NCI-H748 (cell line): Measurements from ENCODE around the gene GABARAPL2.
A peak's percentile ranks its signal among the peaks of the same experiment; 100 is the strongest.
"Not testable (repeated sequence)": the region's sequence is repeated elsewhere in the genome, so short reads cannot be mapped to it uniquely, and the experiment has no call there.

ENCODE experiments used
- DNase-seq: peaks from one replicate; lab custom pipeline; 2025; ENCODE audit not compliant: unreplicated experiment; lab: John Stamatoyannopoulos, UW

GABARAPL2 gene

DNA sequence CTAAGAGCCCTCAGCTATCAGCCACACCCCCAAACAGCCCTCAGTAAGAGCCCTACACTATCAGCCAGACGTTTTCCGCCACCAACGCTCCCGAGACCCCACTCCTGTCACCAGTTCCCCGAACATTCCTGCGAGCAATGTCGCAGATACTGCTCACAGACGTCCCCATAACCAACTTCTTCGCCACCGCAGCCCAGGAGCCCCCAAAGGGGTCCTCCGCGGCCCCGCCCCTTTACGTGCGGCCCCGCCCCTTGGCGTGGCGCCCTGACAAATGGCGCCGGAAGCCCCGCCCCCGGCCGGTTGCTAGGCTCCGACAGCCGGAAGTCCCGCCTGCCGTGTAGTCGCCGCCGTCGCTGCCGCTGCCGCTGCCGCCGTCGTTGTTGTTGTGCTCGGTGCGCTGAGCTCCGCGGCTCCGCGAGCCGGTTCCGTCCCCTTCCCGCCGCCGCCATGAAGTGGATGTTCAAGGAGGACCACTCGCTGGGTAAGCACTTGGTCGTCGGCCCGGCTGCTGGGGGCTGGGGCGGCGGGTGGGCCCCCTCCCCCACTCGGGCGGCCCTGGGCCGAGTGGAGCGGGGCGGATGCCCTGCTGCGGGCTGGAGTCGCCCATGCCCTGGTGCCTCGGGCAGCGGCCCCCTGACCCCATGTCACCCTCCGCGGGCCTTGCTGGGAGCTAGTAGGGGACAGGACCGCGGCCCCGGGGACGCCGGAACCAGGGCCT, at the start of gene GABARAPL2:
Gene GABARAPL2 (plus strand): TSS at position 340 of the 718 bp plus-strand sequence. CDS start 108 bp downstream, at position 448.
- DNase-seq = peak; percentile 77

GRCh38 chr16:75519175-75519574, 47.0 kb upstream of the GABARAPL2 start:
- DNase-seq = no peak

DNA sequence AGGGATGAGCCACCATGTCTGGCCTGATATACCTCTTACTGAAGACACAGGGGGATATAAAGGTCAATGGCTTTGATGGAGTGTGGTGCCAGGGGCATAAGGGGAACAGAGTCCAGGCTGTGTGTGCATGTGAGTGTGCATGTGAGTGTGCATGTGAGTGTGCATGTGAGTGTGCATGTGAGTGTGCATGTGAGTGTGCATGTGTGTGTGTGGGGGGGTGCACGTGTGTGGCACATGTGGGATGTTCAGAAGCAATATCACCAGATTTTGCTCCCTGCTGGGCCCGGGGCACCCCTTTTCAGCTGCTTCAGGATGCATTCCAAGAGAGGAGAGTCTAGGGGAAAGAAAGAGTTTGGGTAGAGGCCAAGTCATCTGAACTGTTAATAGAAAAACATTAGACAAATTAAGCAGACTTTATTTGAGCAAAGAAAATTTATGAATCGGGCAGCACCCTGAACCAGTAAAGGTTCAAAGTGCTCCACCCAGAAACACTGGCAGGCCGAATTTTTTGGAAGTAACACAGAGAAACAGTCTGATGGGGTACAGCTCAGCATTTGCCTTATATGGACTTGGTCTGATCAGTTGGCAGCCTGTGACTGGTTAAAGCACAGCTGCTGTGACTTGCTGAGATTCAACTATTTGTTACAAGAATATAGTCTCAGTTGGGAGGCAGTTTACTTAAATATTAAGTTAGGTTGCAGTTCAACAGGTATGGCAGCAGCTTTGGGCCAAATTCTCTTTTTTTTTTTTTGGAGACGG, 40.0 kb upstream of the GABARAPL2 start:
- no peak for DNase-seq

DNA sequence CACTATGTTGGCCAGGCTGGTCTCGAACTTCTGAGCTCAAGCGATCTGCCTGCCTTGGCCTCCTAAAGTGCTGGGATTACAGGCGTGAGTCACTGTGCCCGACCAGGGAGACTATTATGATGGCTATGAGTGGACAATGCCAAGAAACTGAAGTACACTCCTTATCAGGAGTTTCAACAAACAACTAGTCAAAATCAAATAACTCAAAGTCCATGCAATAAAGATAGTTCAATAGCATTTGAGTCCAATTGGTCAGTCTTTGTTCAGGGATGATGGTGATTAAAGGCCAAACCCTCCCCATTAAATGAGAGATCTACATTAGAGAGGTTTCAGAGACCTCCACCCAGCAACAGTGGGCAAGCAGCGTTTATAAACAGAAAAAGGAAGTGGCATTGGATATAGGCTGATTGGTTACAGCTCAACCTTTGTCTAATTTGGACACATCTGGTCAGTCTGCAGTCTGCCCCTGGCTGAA, 38.3 kb upstream of the GABARAPL2 start:
- DNase-seq = no peak

DNA sequence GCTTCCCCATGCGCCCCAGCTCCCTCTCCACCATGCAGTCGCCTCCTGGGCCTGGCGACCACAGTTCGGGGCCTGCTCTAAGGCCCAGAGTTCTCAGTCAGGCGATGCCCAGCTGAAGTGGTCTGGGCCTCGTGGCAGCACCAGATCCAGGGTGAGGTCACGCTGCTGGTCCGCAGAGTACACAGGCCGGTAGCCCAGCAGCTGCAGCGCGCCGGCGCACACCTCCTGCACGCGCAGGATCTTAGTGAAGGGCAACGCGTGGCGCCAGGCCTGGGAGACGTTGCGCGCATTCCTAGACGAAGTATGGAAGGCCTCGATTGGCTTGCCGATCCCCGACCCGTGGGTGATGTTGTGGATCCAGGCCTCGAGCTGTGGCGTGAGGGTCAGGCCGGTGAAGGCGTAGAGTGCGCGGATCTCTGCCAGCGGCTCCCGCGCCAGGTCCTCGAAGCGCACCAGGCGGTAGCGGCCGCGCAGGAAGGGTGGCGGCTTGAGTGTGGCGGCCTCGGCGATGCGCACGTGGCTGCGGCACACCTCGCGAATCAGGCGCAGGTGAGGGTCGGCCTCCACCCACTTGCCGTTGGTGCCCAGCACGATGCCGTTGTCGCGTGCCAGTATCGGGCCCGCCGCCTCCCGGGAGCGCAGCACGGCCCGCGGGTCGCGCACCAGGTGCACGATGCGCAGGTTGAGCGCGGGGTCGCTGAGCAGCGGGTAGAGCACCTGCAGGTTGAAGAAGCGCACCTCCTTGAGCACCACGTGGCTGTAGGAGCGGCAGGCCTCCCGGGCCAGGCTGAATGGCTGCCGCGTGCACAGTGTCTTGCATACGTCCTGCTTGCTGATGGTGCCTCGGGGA, 36.9 kb upstream of the GABARAPL2 start:
- no peak for DNase-seq

GRCh38 chr16:75529959-75530358, 36.2 kb upstream of the GABARAPL2 start:
- DNase-seq = no peak

- no peak for DNase-seq
Observed at GRCh38 chr16:75532142-75532765, 33.9 kb upstream of the GABARAPL2 start.

GRCh38 chr16:75532791-75533190, 33.4 kb upstream of the GABARAPL2 start:
- DNase-seq = no peak

- DNase-seq = no peak
Observed at GRCh38 chr16:75534560-75535205, 31.5 kb upstream of the GABARAPL2 start.

DNA sequence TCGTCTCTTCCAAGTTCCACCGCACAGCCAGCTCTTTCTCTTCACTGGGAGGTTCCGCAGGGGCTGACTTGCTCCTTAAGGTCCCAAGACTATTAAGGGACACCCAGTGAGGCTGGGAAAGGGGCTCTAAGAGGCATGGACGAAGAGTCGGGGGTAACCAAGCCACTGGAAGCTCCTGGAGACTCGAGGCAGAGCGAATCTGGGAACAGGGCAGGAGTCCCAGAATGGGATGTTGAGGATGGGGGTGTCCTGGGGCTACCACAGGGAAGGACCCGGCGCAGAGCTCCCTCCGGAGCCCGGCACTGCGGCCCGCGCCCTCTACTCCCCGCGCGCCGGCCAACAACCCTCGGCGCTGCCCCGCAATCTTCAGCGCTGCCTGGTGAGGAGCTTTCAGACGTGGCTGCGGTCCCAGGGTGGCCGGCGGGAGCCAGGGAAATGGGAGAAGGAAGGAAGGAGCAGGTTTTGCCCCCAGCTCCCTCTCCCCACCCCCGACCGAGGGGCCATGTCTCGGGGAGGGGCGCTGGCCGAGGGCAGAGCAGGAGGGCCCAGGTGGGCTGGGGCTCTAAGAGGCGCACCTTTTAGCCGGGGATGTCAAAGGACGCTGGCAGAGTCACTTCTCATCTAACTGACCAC, 30.9 kb upstream of the GABARAPL2 start:
- DNase-seq = no peak

GRCh38 chr16:75535901-75536300, 30.3 kb upstream of the GABARAPL2 start, which contains the start of gene CHST5:
Gene CHST5, minus strand, starts transcription at chr16:75536108. Its CDS starts 5,724 bp downstream, at chr16:75530384.
- no peak for DNase-seq

GRCh38 chr16:75537776-75538175, 28.4 kb upstream of the GABARAPL2 start:
- DNase-seq = no peak

GRCh38 chr16:75538882-75539565, 27.2 kb upstream of the GABARAPL2 start:
- DNase-seq = not testable (repeated sequence)

DNA sequence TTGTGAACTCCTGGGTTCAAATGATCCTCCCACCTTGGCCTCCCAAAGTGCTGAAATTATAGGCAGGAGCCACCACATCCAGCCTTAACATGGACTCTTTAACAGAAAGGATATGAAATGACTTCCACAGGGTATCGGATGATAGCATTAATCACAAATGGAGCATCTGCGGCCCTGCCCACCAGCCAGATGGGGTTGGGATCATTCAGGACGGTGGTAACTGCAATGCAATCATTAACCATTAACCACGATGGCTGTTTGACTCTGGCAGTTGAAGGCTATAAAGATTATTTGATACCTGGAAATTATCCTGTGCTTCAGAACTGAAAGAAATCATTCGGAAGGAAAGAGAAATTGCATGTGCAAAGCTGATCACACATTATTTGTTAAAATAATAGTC, 24.9 kb upstream of the GABARAPL2 start:
- DNase-seq = no peak

- not testable (repeated sequence) for DNase-seq
Observed at GRCh38 chr16:75542462-75542861, 23.7 kb upstream of the GABARAPL2 start.

- DNase-seq = not testable (repeated sequence)
Observed at GRCh38 chr16:75545879-75546278, 20.3 kb upstream of the GABARAPL2 start.

DNA sequence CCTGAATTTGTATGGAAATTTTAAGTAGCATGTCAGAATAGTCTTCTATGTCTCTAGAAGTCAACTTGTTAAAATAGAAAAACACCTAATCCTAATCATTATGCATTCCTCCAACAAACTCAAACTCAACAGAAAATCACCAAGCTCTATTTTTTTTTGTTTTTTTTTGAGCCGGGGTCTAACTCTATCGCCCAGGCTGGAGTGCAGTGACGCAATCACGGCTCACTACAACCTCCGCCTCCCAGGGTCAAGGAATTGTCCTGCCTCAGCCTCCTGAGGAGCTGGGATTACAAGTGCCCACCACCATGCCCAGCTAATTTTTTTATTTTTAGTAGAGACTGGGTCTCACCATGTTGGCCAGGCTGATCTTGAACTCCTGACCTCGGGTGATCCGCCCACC, 19.9 kb upstream of the GABARAPL2 start:
- no peak for DNase-seq

DNA sequence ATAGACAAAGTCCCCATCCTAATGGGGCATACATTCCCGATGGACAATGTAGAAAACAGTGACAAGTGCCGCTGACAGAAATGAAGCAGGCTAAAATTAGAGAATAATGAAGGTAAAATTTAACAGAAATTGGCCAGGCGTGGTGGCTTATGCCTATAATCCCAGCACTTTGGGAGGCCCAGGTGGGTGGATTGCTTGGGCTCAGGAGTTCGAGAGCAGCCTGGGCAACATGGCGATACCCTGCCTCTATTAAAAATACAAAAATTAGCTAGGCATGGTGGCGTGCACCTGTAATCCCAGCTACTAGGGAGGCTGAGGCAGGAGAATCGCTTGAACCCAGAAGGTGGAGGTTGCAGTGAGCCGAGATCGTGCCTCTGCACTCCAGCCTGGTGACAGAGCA, 17.7 kb upstream of the GABARAPL2 start:
- DNase-seq = not testable (repeated sequence)

DNA sequence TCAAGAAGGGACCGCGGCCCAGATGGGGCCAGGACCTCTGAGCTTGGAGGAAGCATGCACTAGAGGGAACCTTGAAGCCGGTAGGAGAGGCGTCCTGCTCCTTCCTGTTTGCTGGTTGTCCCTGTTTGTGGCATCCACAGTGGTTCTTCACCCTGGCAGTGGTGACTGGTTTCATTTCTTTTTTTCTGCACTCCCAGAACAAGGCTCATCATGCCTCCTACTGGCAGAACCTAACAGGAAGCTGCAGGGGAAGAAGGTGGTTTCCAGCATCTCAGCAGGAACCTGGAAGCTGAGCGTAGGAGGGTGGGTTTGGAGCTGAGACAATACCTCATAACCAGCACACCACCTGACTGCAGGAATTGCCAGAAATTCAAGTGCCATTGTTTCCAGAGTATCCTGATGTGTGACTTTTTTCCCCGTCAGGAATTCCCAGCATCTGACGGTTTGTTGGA, 15.9 kb upstream of the GABARAPL2 start:
- DNase-seq = no peak
